GM19023 (cell line): ENCODE measurements around the gene UTF1.
"Not testable (repeated sequence)": the region's sequence is repeated elsewhere in the genome, so short reads cannot be mapped to it uniquely, and the experiment has no call there.

Experiments used
- ATAC-seq: cut with Tn5 transposase; IDR thresholded peaks from one replicate; pipeline ENCODE4 v1.9.1; 2021; ENCODE audit warnings: mild to moderate bottlenecking, moderate library complexity; ENCODE audit not compliant: unreplicated experiment

Gene UTF1

DNA sequence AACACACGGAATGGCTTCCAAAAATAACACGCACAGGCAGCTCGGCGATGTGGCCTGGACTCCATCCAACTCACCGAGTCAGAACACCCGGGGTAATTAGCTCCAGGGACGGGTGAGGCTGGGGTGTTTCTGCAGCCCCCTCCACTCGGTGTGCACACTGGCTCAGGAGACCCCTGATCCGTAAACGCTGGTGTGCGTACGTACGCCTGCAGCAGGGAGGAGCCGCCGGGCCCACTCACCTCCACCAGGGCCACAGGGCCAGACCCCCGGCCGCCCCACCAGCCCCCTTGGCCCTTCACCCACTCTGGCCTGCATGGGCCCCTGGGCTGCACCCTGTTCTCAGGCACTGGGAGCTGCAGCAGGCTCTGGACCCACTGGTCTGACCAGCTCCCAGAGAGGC is 22.4 kb upstream of the UTF1 start:
- ATAC-seq = no peak

DNA sequence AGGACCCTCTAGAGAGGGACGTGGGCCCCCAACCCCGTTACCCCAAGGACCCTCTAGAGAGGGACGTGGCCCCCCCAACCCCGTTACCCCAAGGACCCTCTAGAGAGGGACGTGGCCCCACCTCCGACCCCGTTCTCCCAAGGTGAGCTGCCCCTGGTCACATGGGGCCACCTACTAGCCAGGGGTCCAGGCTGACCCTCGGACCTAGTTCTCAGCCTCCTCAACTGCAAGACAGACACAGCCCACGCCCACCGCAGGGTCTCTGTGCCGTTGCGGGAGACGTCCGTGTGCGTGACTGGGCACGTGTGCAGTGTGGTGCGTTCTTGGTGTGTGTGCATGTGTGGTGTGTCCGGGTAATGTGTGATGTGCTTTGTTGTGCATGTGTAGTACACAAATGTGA is 21.6 kb upstream of the UTF1 start:
- ATAC-seq = no peak

DNA sequence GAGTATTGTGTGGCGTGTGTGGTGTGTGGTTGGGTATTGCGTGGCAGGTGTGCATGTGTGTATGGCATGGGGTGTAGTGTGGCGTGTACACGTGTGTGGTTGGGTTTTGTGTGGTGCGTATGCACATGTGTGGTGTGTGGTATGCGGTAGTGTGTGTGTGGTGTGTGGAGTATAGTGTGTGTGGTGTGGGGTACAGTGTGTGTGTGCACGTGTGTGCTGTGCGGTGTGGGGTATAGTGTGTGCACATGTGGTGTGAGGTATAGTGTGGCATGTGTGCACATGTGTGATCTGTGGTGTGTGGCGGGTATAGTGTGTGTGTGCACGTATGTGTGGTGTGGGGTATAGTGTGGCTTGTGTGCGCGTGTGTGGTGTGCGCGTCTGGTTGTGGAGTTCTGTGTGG is 20.9 kb upstream of the UTF1 start:
- no peak for ATAC-seq

DNA sequence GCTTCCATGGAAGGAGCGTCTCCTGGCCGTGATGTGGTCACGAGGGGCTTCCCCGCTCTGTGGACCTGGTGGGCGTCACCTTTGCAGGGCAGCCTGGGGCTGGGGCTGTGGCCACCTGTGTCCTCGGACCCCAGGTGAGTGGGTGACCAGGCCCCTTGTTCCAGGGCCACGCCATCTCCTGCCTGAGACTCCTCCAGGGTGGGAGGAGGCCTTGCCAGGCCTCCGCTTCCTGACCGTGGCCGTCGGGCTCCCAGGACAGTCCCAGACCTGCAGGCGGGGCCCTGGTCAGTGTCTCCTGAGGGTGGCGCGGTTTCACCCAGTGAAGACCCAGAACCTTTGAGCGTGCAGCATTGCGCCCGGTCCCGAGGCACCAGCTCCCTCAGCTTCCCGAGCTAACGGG is 20.4 kb upstream of the UTF1 start:
- ATAC-seq = no peak

DNA sequence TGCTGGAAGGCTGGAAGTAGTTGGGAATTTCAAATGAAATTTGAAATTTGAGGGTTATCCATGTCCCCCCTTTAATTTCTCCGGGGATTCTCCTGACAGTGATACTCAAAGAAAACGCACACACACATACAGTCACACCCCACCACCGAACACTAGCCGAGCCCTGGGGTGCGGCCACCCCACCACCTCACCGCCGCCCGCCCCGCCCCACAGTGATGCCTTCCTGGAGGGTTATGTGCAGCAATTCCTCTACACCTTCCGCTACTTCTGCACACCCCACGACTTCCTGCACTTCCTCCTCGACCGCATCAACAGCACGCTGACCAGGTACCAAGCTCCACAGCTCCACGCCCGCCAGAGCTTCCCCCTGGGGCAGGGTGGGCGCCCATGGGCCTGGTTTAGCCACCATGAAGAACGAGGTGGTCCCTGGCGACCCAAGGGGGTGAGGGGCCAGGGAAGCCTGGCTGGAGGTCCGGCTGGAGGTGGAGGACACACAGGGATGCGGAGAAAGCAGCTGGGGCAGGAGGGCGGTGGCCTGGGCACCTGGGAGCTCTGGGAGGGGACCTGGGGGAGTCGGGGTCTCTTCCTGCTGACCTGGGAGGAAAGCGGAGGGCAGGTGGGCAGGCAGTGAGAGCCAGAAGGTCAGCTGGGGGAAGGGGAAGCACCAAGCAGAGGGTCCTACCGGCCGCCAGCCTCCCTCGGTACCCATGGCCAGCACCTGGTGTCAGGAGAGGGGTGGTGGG is 19.4 kb upstream of the UTF1 start:
- no peak for ATAC-seq

DNA sequence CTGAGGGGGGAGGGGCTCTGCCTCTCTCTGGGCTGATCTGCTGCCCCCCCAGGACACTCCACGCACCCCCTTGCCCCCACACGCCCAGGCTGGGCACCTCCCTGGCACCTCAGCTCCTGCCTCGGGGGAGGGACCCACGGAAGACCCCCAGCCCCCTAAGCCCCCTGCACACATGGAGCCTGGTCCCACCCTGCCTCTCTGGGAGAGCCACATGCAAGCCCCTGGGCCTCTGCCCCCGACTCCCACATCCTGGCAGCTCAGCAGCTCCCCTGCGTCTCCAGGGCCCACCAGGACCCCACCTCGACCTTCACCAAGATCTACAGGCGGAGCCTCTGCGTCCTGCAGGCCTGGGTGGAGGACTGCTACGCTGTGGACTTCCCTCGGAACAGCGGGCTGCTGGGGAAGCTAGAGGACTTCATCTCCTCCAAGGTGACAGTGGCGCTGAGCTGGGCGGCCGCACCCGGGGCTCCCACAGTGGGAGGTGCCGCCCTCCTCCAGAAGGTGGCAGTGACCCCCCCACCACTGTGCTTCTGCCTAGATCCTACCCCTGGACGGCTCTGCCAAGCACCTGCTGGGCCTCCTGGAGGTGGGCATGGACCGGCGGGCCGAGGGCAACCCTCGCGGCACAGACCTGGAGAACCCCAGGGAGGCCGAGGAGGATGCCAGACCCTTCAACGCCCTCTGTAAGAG is 18.7 kb upstream of the UTF1 start:
- no peak for ATAC-seq

DNA sequence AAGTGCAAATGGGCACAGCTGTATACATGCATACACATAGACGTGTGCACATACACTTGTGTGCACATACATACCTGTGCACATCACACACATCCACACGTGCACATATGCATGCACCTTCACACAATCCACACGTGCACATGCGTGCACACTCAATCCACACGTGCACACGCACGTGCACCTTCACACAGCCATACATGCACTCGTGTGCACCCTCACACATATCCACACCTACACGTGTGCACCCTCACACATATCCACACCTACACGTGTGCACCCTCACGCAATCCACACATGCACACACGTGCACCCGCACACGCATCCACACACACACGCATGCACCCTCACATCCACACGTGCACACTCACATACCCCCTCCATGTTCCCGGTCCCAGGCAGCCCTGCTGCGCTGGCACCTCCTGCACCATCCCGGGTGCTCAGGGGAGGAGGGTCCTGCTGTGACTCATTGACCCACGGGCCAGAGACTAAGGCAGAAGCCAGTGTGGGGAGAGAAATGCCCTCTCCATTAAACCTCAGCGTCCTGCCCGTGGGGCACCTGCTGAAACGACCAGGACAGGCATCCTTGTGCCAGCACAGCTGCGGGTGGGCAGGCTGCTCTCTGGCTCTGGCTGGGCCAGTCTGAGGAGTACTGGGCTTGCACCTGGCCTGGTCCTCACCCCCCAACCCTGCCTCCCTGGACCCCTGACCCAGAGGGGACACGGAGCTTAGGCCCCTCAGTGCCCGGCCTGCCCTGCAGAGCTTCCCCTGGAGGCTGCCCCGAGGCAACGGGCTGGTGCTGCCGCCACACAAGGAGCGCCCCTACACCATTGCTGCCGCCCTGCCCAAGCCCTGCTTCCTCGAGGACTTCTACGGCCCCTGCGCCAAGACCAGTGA is 17.8 kb upstream of the UTF1 start:
- ATAC-seq = no peak

DNA sequence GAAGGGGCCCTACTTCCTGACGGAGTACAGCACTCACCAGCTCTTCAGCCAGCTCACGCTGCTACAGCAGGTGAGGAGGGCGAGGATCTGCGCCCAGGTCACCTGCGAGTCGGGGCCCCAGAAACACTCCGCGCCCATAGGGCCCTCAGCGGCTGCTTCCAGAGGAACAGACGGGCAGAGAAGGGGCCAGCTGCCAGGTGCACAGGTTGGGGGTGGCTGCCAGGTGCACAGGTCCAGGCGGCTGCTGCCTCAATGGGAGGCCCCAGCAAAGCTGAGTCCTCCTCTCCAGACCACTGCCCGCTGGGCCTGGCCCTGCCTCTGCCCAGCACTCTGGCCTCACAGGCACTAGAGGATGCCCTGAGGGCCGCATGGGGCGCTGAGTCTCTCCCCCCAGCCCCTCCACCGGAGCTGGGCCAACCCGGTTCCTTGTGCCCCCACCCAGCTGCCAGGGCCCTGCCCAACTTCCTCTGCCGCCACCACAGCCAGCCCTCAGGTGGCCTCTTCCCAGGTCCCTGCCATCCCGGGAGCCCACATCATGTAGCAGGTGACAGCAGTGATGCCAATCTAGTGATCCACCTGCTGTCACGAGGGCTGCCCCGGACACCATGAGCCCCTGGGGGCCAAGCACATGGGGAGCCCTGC is 17.0 kb upstream of the UTF1 start:
- no peak for ATAC-seq

DNA sequence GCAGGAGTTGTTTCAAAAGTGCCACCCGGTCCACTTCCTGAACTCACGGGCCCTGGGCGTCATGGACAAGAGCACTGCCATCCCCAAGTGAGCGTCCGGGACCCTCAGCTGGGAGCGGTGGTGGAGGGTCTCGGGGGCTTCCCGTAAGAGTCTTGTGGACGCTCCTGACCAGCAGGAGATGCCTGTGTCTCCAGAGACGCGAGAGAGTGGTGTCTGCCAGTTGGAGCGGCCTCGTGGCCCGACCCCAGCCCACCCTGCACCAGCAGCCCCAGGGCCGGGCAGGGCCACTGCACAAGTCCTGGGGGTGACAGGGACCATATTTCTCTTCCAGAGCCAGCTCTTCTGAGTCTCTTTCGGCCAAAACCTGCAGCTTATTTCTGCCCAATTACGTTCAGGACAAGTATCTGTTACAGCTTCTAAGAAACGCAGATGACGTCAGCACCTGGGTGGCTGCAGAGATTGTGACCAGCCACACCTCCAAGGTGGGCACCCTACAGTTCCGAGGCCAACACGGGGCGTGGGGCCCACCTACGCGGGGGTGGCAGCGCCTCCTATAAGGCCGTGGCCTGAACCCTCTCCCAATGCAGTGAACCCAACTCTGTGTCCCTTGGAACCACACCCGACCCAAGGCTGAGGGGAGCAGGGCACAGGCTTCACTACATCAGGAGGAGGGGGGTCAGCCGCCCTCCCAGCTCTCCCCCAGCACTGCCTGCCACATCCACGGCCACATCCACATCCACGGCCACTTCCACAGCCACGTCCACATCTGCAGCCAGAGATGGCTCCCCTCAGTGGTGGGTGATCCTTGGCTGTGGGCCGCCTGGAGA is 16.2 kb upstream of the UTF1 start:
- ATAC-seq = no peak

DNA sequence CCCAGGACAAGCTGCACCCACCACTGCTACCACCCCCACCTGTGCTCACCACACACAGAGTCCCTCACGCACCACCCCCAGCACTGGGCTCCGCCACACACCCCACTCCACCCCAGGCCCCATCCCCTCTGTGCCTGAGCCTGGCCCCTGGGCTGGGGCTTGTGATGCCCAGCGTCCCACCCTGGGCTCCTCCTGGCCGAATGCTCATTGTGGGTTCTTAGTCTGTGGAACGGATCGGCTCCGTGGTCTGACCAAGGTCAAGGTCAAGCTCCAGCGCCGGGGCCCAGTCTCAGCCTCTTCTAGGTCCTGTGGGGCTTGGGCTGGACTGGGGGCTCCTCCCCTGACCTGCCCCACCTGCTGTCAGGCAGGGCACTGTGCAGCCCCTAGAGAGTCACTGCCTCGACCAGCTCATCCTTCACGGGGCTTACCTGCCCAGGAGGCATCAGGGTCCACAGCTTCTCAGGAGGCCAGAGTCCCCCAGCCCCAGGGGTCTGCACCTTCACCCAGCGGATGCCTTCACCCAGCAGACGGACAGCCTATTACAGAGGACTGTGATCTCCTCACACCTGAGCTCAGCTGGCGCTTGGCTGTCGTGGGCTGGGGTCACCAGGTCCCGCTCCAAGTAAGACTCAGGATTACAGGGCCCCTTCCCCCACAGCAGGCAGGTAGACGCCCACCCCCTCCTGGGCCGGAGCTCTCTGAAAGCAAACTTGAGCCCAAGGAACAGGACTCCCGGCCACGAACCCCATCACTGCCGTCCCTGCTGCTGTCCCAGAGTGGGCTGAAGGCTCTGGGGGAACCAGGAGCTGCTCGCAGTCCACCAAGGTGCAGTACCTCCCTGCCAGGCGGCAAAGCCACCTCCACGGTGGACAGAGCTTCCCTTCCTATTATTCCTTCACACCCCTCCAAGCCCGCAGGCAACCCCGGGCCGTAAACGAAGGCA is 15.3 kb upstream of the UTF1 start:
- ATAC-seq = no peak

DNA sequence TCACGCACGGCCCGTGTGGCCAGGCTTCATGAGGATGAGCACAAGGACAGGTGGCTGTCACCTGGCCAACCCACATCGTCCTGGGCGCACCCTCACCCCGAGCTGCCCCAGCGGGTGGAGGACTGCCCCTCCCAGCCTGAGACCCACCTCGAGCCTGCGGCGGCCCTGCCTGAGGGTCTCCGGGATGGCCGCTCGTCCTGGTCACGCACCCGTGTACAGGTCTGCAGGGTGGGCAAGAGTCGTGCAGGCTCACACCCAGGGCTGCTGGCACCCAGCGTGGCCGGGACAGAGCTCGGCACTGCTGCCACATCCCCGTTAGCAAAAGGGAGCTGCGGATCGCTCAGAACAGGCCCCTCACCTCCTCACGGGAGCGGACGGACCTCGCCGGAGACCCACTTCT is 14.4 kb upstream of the UTF1 start:
- ATAC-seq = no peak

DNA sequence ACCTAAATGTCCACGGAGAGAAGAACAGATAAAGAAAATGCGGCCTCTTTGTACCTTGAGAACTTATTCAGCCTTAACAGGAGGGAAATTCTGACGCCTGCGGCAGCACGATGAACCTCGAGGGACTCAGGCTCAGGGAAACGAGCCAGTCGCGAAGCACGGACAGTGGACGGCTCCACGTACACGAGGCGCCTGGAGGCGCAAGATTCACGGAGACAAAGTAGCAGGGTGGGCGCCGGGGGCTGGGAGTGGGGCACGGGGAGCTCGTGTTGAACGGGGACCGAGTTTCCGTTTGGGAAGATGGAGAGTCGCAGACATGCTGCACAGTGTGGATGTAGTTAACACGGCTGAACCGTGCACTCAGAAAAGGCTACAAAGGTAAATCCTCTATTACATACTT is 13.2 kb upstream of the UTF1 start:
- ATAC-seq = no peak

DNA sequence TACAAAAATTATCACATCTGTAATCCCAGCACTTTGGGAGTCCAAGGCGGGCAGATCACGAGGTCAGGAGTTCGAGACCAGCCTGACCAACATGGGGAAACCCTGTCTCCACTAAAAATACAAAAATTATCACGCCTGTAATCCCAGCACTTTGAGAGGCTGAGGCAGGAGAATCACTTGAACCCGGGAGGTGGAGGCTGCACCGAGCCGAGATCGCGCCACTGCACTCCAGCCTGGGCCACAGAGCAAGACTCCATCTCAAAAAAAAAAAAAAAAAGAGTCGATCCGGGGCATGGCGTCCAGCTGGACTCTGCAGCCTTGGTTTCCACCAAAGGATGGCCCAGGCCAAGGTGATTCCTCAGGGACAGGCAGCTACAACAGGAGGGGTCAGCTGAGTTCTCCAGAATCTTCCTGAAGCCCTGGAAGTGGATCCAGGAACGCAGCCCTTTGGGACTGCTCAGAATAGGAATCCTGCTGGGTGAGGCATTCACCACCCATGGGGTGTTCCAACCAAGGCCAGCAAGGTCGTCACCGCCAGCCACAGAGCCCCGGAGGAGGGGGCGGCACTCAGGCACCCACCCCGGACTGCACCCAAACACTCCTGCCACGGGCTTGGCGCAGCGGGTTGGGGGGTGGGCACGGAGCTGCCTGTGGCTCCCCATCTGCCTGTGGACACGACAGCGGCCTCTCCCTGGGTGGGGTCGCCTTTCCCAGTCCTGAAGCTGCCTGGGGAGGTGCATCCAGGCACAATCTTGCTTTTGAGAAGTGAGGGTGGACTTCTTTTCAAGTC is 12.0 kb upstream of the UTF1 start:
- ATAC-seq = no peak

DNA sequence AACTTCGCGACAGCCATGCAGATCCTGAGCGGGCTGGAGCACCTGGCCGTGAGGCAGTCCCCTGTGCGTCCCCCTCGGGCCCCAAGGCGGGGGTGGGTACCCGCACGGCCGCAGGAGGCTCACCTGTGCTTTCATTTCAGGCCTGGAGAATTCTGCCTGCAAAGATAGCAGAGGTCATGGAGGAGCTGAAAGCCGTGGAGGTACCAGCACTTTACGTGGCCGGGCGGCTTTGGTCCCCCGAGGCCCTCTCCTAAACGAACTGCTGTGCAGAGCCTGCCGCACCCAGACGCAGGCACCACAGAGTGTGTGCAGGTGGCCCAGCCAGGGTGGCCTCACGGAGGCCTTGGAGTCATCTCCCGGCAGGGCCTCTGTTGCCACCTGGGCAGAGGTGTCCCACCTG is 11.1 kb upstream of the UTF1 start:
- ATAC-seq = no peak

DNA sequence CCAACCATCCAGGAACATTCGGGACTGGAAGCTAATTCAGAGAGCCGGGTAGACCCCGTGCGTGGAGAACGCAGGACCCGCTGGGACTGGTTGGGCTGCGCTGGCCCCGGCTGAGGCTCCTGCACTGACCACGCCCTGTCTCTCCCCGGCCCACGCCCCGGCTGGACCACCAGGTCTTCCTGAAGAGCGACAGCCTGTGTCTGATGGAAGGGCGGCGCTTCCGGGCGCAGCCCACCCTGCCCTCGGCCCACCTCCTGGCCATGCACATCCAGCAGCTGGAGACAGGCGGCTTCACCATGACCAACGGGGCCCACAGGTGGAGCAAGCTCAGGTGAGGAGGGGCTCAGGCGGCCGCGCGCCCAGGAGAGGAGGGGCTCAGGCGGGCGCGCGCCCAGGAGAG is 10.2 kb upstream of the UTF1 start:
- no peak for ATAC-seq

DNA sequence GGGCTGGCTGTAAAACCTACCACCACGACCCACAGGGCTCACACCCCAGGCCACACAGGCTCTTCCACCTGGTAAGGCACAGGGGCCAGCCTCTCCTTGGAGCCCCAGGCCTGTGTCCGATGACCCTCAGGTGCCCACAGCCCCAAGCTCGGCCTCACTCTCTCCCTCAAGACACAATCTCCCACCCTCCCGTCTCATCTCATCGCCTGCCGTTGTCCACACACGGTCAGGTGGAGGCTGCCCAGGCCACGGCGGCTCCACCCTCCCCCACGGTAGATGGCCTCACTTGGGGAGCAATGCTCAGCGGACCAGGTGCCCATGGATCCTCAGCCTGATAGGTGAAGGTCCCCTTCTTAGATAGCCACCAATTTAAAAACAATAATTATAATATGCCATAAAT is 8.7 kb upstream of the UTF1 start:
- no peak for ATAC-seq

DNA sequence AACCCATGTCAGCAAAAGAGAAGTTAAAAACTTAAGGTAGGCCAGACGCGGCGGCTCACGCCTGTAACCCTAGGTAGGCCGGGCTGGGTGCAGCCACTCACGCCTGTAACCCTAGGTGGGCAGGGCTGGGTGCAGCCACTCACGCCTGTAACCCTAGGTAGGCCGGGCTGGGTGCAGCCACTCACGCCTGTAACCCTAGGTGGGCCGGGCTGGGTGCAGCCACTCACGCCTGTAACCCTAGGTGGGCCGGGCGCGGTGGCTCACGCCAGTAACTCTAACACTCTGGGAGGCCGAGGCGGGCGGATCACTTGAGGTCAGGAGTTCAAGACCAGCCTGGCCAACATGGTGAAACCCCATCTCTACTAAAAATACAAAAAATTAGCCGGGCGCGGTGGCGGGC is 8.3 kb upstream of the UTF1 start:
- not testable (repeated sequence) for ATAC-seq

DNA sequence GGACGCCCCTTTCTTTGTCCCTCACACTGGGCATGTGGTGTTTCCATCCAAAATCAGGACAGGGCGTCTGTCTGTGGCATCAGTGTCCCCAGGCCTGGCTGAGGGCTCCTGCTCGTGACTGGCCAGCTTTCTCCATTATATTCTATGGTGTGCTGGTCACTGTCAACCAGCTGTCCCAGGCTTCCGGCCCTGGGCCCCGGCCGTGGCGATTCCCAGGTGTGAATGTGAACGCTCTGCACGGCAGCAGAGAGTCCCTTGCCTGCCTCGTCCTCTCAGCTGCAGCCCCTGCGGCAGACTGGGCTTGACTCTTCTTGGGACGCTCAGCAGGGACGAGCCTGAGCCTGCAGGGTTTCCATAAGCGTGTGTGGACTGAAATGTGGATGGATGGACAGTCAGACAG is 5.9 kb upstream of the UTF1 start:
- no peak for ATAC-seq
